HEK293T (cell line): ENCODE measurements around the gene SRCIN1.

ENCODE experiments used
- ARNT ChIP-seq: fragments of 450-650 bp; IDR thresholded peaks from 2 replicates; pipeline ENCODE4 v1.6.1; 2017; ENCODE audit warnings: mild to moderate bottlenecking
- BHLHE40 ChIP-seq: fragments of 450-650 bp; IDR thresholded peaks from 2 replicates; pipeline ENCODE4 v1.6.1; 2016; ENCODE audit warnings: mild to moderate bottlenecking, moderate library complexity, borderline replicate concordance
- CTBP1 ChIP-seq: fragments of 450-650 bp; IDR thresholded peaks from 2 replicates; pipeline ENCODE4 v1.6.1; 2016; ENCODE audit warnings: borderline replicate concordance
- ELF4 ChIP-seq: fragments of 450-650 bp; IDR thresholded peaks from 2 replicates; pipeline ENCODE4 v1.6.1; 2017; ENCODE audit warnings: antibody characterized with exemption
- FOXA1 ChIP-seq: fragments of 450-650 bp; IDR thresholded peaks from 2 replicates; pipeline ENCODE4 v1.6.1; 2016; ENCODE audit warnings: mild to moderate bottlenecking
- FOXK2 ChIP-seq: fragments of 450-650 bp; IDR thresholded peaks from 2 replicates; pipeline ENCODE4 v1.6.1; 2016; ENCODE audit warnings: mild to moderate bottlenecking
- FOXM1 ChIP-seq: fragments of 450-650 bp; IDR thresholded peaks from 2 replicates; pipeline ENCODE4 v1.6.1; 2017; ENCODE audit warnings: mild to moderate bottlenecking, borderline replicate concordance
- HDGF ChIP-seq: fragments of 450-650 bp; IDR thresholded peaks from 2 replicates; pipeline ENCODE4 v1.6.1; 2017; ENCODE audit warnings: antibody characterized with exemption, borderline replicate concordance
- L3MBTL2 ChIP-seq: fragments of 450-650 bp; conservative IDR thresholded peaks from 2 replicates; pipeline ENCODE4 v1.6.1; 2016; ENCODE audit warnings: mild to moderate bottlenecking
- NFRKB ChIP-seq: fragments of 450-650 bp; IDR thresholded peaks from 2 replicates; pipeline ENCODE4 v1.6.1; 2016; ENCODE audit warnings: mild to moderate bottlenecking, moderate library complexity
- SP1 ChIP-seq: fragments of 450-650 bp; IDR thresholded peaks from 2 replicates; pipeline ENCODE4 v1.6.1; 2017
- SUZ12 ChIP-seq: fragments of 450-650 bp; IDR thresholded peaks from 2 replicates; pipeline ENCODE4 v1.6.1; 2016; ENCODE audit warnings: mild to moderate bottlenecking
- TARDBP ChIP-seq: fragments of 450-650 bp; IDR thresholded peaks from 2 replicates; pipeline ENCODE4 v1.6.1; 2016

DNA sequence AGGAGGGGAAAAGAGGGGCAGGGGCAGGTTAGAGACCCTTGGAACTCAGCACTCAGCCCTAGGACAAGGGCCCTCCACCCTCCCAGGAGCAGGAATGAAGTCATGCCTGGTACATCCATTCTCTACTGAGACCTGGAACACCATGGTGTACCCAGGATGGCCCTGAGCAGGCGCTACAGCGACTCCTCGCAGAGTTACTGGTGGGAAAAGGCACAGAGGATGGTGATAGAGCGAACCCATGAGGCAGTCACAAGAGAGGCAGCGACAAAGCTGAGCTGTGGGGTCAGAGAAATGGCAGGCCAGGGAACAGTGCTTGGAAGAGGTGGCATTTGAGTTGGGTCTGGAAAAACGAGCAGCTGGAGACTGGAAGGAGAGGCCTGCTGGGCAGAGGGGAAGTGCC, 37.5 kb downstream of the SRCIN1 start:
- no peak for TF ChIP-seq TARDBP
- TF ChIP-seq HDGF: no peak
- no peak for TF ChIP-seq NFRKB
- TF ChIP-seq ELF4: no peak
- TF ChIP-seq SP1: no peak
- TF ChIP-seq CTBP1: no peak
- no peak for TF ChIP-seq SUZ12
- TF ChIP-seq FOXA1: no peak
- no peak for TF ChIP-seq BHLHE40
- no peak for TF ChIP-seq FOXK2
- no peak for TF ChIP-seq ARNT
- no peak for TF ChIP-seq FOXM1
- TF ChIP-seq L3MBTL2: no peak
